HuH-7 (cell line): ENCODE results near the gene BMPR1B.

Experiments
- DNase-seq: peaks from one replicate; pipeline ENCODE4 v3.0.0; 2011; ENCODE audit warnings: low spot score

BMPR1B gene

DNA sequence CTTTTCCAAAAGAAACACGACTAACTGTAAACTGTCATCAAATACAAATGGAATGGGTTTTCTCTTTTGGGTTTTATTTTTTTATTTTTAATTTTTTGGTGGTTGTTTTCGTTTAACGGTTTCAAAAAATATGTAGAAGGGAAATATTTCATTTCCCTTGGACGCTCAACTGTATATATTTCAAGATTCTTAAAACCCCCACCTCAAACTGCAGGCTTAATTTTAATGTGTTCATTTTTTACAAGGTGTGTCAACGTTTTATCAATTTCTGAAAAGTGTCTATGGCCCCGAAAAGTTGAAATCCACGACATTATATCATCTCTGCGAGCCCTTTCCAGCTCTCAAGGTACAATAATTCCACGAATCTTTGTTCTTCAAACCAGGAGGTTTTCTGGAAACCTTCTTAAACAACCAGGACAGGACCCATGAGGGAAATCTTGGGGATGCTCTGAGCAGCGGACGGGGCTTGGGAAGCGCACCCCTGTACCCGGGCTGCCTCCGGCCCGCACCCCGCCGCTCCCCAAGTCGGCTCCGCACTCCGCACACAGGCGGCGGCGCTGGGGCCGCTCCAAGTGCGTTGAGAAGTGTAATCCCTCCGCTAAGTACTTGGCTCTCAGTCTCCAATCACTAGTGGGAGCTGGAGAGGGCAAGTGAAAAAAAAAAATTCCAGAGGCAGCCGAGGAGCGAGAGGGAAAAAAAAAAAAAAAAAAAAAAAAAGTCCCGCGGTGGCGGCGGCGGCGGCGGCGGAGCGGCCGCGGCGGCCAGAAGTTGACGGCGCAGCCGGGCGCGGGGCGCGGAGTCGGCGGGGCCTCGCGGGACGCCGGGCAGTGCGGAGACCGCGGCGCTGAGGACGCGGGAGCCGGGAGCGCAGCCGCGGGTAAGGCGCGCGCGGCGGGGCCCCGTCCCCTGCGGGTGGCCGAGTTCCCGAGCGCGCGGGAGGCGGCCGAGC is at the start of gene BMPR1B:
Gene BMPR1B, plus strand, starts transcription at position 764 of the 949 bp plus-strand sequence. CDS start 346,470 bp downstream, outside the sequence.
- DNase-seq: peak; percentile 37

DNA sequence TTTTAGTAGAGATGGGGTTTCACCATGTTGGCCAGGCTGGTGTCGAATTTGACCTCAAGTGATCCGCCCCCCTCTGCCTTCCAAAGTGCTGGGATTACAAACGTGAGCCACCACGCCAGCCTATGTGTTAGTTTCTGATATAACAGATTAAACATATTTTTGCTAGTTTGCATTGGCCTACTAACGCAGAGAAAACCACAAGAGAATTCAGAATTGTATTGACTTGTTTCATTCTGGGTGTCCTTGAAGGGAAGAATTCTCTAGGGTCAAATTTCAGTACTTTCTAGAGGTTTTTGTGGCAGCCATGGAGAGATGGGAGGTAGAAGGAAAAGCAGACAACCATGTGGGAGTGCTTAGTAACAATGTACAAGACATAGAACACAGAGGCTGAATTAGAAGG is 46.1 kb upstream of the BMPR1B start:
- DNase-seq: no peak

DNA sequence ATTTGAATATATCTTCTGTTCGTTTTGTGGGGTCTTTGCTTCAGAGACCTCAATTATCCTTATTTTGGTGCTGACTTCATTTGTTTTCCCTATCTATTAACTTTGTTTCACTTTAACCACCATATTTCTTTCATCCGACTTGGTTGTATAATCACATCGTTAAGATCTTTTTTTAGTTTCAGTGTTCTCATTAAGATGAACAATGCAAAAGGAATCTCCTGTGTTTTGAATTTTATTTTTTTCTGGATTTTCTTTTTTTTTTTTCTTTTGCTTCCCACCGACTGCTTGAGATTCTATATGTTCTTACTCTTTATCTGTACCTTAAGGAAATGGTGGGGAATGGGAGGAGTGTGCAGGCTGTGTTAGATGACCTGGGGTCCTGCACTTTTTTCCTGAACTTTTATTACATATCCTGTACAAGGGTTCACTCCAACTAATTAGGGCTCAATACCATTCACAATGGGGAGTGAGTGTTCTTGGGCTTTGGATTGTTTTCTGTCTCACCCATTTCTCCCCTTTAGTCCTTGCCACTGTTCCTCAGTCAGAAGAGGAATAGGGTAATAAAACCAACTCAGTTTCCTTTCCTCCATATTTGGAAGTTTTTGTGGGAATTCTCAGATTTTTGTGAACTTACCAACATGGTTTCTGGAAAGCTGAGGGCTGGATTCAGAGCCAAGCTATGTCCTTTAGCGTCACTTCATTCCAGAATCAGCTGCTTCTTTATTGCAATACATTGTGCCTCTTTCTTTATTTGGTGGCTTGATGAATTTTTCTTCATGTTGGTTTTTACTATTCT is 43.2 kb upstream of the BMPR1B start:
- no peak for DNase-seq

DNA sequence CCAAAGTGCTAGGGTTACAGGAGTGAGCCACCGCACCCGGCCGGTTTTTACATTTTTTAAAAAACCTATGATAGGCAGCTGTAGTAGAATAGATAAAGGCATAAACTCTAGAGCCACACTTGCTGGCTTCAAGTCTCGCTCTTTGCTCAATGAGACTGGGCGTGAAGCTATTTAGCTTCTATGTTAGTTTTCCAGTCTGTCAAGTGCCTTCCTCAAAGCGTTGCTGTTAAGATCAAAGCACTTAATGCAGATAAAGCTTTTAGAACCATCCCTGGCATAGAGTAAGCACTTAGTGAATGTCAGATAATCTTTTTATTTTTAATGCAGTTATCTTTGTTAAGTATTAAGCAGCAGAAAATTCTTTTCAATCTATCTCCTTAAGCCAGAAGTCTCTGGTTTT is 42.0 kb upstream of the BMPR1B start:
- DNase-seq: no peak

DNA sequence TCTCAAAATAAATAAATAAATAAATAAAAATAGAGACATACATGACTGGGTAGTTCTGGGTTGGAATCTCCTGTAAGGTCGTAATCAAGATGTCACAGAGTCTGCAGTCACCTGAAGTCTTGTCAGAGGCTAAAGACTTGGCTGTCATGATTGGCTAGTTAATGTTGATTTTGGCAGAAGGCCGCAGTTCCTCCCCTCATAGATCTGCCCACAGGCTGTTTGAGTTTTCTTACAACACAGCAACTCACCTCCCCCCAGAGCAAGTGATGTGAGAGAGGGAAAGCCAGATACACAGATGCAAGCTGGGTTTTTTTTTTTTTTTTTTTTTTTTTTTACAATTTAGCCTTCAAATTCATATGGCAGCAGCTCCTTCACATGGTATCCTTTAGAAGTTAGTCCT is 36.4 kb upstream of the BMPR1B start:
- DNase-seq: no peak

DNA sequence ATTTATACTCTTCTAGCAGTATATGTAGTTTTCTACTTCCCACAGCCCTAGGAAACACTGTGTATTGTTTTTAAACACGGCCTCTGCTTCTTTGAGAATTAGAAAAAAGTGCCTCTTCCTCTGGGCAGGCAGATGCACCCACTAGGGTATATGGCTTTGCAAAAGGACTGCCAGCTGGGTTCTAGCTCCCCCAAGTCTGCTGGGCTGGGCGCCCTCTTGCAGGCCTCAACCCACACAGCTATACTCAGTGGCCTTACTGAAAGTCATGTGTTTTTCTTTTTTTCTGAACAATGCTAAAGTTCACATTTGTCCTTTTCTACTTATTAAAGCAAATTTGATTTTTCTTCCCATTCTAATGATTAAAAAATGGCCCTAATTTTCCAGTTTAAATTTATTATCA is 35.5 kb upstream of the BMPR1B start:
- DNase-seq: no peak

DNA sequence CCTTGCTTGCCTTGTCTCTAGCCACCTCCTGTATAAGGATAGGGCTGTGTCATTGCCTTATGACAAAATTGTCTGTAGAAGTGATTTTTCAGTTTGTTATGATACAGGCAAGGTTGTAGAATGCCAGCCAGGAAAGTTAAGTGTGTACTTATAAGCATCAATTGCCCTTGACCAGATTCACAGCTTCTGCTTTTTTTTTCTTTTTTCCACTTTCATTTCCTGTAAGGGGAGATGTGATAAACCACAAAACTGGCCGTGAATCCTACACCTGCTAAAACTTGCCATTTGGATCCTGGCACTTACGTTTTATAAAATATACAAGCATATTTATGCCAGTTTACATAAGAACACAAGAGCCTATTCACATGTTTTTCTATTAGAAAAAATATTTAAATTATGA is 35.0 kb upstream of the BMPR1B start:
- no peak for DNase-seq

DNA sequence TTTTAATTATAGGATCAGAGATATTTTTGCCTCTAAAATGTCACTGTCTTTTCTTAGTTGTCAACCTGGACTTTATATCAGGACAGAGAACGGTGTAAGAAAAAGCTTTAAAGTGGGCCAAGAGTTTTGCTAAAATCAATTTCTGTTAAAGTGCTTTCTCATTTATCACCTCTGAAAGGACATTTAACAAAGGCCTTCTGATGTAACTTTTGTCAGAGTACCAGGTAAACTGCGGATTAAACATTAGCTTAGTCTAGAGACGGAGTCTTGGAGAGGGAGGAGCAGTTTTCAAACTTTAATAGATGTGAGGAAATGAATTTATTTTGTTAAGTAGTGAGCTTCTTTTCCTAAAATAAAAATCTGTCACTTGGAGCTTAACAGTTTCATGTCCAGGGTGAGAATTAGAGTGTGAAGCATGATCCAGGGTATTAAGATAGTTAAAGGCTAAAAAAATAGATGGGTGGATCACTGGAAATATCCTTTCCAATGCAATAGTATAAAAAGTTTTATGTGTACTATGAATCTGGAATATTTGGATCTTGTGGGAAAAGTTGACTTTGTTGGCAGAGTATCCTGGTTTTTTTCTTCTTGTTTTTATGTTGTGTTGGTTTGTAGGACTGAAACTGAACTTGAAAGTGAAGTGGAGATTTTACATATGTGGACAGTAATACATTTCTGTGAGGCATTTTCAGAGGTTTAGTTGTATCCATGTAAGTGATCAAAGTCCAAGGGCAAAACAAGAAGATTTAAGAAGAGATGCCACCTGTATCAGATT is 33.6 kb upstream of the BMPR1B start:
- DNase-seq: no peak

DNA sequence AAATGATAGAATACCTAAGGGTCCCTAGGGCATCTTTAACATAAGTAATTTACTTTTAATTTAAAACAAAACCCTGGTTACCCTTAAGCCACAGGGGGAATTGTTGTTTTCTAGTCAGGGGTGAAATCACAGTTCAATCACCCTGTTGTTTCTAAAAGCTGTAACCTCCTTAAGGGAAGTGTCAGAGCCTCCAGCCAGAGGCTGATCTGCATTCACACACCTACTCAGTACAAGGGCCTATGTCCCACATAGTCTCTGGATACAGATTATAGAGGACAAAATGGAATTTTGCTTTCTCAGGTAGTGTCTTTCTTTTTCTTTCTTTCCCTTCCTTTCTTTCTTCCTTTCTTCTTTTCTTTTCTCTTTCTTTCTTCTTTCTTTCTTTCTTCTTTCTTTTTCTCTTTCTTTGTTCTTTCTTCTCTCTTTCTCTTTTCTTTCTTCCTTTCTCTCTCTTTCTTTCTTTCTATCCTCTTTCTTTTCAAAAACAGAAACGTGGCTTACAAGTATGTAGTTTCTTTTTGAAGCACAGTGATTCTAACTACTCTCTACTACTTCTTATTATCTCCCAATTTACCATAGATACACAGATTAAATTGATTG is 31.1 kb upstream of the BMPR1B start:
- DNase-seq: no peak

DNA sequence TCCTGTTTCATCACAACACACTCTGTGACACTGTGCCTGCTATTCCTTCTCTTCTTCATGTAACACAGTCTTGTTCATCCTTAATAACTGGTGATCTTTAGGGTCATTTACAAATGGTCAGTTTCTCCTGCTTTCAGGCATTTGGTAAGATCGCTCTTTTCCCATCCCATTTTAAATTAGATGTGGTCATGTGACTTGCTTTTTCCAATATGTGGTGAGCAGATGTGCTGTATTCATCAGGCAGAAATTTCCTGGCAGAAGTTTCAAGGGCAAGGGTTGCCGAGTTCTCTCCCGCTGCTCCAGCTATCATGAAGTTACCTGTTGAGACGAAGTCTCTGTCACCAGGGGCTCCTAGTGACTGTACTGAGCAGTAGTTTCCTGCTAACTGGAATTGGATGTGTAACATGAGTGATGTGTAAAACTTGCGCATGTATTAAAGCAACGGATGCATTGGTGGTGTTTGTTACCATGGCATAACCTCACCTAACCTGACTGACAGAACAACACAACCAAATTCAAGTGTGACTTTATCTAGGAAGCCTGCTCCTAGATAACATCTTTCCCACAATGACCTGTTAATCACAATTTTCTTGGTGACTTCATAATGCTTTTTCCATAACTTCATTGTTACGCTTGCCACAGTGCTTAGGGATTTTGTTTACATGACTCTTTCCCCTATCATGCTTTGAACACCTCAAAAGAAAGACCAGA is 29.5 kb upstream of the BMPR1B start:
- no peak for DNase-seq

DNA sequence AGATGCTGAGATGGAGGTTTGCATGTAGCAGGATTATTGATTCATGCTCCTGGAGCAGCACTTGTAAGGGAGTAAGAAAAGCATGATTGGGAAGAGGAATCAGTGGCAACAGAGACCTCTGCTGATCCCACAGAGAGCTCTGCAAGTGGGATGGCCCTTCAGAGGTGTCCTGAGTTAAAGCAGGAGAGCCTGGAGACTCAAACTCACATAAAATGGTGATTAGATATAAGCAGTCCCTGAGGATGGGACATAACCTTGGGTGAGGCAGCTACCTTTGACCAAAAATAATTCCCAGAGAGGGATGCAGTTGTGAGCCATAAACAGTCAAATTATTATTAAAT is 25.4 kb upstream of the BMPR1B start:
- DNase-seq: no peak

DNA sequence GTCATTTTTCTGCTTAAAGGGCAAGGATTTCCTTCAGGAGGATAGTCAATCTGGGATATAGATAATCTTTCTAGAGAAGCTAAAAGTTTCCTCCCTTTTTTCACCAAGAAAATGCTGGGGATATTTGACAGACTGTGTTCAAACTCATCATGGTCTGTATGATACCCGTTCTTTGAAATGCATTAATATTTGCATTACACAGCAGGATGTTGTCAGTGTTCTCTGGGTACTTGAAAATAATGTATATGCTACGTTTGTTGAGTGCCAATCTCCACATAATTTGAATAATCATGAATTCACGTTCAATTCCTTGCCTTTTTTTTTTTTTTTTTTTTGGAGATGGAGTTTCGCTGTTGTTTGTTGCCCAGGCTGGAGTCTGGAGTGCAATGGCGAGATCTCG is 18.0 kb upstream of the BMPR1B start:
- DNase-seq: no peak

DNA sequence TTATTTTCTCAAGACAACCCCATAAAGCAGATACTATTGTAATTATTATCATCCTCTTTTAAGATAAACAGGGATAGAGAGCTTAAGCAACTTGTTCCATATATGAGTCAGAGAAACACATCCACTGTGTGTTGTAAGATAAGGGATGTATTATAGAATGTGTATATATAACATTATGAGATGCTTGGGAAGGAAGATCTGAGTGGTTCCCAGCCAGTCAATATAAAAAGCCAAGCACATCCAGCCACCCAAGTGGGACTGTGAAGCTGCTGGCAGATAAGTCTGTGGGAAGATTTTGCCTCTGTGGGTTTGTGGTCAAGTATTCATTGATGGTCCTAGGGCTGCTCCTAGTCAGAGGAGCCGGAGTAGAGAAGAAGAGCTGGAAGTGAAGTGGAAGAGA is 16.5 kb upstream of the BMPR1B start:
- no peak for DNase-seq

DNA sequence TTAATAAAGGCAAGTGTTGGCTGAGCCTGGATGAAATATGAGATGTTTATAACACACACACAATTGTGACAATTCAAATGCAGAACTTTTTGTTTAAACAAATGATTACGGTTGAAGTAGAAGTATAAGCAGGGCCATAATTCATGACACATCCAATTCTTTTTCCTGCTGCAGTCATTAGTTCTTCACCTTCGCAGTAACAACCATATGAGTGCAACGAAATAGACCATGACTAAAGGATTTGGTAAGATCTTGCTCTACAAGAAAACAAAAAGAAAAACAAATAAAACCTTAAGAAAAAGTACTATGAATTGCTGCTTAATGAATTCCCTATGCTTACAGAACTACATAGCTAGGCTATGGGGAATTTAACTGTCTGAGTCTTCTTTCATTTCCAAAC is 13.9 kb upstream of the BMPR1B start:
- DNase-seq: no peak

DNA sequence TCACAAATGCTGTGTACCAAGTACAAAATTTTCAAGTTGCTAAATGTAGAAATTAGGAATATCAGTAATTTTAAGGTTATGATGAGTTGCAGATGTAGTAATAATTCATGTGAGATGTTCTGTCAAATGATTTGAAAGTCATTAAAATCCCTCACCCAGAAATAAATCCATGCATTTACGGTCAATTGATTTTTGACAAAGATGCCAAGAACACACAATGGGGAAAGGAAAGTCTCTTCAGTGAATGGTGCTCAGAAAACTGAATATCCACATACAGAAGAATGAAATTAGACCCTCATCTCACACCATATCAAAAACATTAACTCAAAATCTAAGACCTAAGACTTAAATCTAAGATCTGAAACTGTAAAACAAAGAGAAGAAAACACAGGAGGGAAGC is 12.9 kb upstream of the BMPR1B start:
- DNase-seq: no peak

DNA sequence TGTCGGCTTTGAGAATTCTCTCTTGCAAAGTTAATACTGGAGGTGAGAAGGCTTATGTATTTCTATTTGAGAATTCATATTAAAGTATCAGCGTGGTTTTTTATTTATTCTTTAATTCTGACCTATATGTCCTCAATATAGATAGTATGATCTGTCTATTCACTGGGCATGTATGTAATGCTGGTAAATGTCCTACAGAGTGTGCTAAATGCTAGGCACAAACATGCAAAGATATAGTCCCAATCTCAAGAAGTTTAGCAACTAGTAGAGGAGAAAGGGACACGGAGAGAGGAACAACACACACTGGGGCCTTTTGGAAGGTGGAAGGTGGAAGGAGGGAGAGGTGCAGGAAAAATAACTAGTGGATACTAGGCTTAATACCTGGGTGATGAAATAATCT is 11.0 kb upstream of the BMPR1B start:
- no peak for DNase-seq

DNA sequence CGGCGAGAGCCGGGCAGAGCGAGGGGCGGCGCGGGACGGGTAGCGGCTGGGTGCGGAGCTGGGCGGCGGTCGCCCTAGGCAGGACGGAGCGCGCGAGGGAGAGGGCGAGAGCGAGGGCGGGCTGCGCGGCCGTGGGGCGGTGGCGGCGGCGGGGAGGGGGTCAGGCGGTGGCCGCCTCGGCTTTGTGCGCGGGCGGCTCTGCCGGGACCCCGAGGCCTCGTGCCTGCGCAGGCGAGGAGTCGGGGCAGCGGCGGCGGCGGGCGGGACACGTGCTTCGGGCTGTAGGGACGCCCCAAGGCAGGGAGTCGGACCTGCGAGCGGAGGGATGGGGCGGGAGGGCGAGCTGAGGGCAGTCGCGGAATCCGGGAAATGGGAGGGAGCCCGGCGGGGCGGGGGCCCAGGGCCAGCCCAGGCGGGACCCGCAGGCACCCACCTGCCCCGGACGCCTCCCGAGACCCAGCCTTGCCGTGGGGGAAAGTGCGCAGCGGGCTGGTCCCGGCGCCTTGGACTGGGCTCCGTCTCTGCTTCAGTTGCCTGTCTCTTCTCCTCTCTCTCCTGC is 465 bp downstream of the BMPR1B start:
- peak; percentile 32 for DNase-seq

DNA sequence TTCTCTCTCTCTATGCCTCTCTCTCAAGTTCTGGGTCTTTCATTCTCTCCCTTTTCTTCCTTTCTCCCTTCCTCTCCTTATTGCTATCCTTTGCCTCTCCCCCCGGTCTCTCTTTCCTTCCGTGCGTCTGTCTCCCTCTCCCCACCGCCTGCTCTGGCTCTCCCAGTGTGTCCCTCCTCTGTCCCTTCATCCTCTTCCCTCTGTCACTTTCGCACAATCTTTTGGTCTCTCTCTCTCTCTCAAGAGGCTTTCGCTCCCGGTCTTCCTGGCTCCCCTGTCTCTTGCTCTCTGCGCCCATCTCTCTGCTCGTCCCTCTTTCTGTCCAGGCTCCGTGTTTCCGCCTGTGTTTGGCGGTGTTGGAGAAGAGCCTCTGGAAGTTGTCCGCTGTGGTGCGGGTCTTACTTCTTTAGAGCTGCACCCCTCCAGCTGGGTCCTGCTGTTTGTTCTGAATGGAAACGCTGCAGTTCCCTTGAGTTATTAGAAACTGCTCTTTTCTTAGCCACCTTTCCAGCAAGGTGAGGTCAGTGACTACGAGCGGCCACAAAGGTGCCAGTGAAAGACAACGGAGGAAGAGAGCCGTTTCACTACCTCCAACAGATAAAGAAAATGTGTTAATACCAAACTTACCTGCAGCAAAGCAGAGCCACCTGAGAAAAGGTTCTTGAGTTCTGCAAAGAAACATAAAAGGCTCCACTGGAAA is 1.1 kb downstream of the BMPR1B start:
- peak; percentile 26 for DNase-seq

DNA sequence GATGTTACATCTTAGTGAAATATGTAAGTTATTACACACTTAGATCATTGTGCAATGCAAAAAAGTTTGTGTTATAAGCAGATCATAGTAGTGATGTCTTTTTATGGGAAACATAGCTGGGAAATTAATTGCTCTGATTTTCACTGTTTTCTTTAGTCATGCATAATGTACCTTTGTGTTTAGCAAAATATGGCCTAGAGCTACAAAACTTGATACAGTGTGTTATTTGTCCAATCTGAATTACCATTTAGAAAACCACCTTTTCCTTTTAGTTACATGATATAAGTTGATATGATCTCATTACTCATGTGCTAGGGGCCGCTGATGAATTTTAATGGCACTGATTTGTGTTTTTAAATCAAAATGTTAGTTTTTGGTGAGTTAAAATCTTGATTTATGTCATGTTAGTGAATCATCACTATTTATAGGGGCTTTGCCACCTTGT is 2.0 kb downstream of the BMPR1B start:
- DNase-seq: no peak

DNA sequence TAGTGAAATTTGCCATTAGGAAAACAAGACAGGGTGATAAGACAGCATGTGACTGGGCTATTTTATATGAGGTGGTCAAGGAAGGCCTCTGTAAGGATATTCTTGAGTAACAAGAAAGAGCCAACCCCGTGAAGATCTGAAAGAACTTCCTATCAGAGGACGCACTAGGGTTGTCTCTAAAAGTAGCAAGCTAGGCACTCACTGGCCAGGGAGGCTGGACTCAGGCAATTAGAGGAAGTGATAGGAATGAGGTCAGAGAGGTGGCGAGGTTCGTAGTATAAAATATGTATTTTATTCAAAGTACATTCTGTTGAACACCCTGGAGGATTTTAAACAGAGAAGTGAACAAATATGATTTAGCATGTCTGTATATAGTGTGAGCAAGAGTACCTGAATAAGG is 4.6 kb downstream of the BMPR1B start:
- no peak for DNase-seq
